ENCODE measurements around the gene GLRA3. TPM values are rescaled to one million over a fixed set of nuclear protein-coding genes. Genes with fewer than 3 reads are reported as not detected.

GLRA3 gene
- total RNA-seq, 2 donors from 2014 or later, result not detected

GRCh38 chr4:174591243-174592021 lies 237.6 kb downstream of the GLRA3 start:
- H3K36me3 Mint-ChIP-seq (ENCODE audit: insufficient read depth in 2 of 2), result no peaks in the 10 kb centered on the region
- peaks cover 11% of the 10 kb centered on the region for H3K4me1 Mint-ChIP-seq (ENCODE audit: low read depth)
- DNase-seq, result no peak
- peak; percentile 75 to 76 for ATAC-seq (replicated peaks in 1 of 2)
- peaks cover 0 to 2% of the 10 kb centered on the region in 2 donors for H3K9me3 Mint-ChIP-seq
- no peaks in the 10 kb centered on the region for H3K27me3 Mint-ChIP-seq (ENCODE audit: low read depth)
- no peak overlapping the region for H3K4me3 Mint-ChIP-seq
- H3K27ac Mint-ChIP-seq, result no peak overlapping the region

GRCh38 chr4:174590336-174590735 lies 238.7 kb downstream of the GLRA3 start:
- Mint-ChIP-seq H3K27ac (no peak overlapping the region), H3K4me3 (no peak overlapping the region), H3K9me3 (peaks cover 0 to 4% of the 10 kb centered on the region in 2 donors), H3K4me1 (ENCODE audit: low read depth) (peaks cover 11% of the 10 kb centered on the region), H3K27me3 (ENCODE audit: low read depth) (no peaks in the 10 kb centered on the region), H3K36me3 (ENCODE audit: insufficient read depth in 2 of 2) (peaks cover 0 to 2% of the 10 kb centered on the region in 2 donors)
- DNase-seq (no peak), ATAC-seq (replicated peaks in 1 of 2) (no peak)

Other genes starting within 250 kb of the GLRA3 start
- not detected for gene ADAM29, start 89.1 kb upstream of the GLRA3 start, total RNA-seq